Effector memory CD8-positive, alpha-beta T cell (primary cell): Measurements from ENCODE around the gene ERC1.
"Not testable (repeated sequence)": the region's sequence is repeated elsewhere in the genome, so short reads cannot be mapped to it uniquely, and the experiment has no call there.

Source experiments
- ATAC-seq: fragments of 150-1000 bp; cut with Tn5 transposase; replicated peaks from 2 replicates; pipeline ENCODE4 v1.10.0; 2021; ENCODE audit warnings: mild to moderate bottlenecking, moderate library complexity
- DNase-seq, 3 experiments: peaks; one replicate each; pipeline ENCODE4 v3.0.0; 2021
- H3K27ac Mint-ChIP-seq, 2 donors: one replicate each; pipeline ENCODE4 v1.8.0; 2022; ENCODE audit warnings: mild to moderate bottlenecking in 2 of 2, mixed read lengths in 2 of 2, moderate library complexity in 2 of 2
- H3K27me3 Mint-ChIP-seq, 2 donors: one replicate each; pipeline ENCODE4 v1.8.0; 2022; ENCODE audit warnings: mixed read lengths in 2 of 2
- H3K36me3 Mint-ChIP-seq: one replicate; pipeline ENCODE4 v1.8.0; 2022; ENCODE audit warnings: mild to moderate bottlenecking, moderate library complexity, mixed read lengths; ENCODE audit not compliant: insufficient read depth
- H3K4me1 Mint-ChIP-seq, 2 donors: one replicate each; pipeline ENCODE4 v1.8.0; 2022; ENCODE audit warnings: low read depth in 2 of 2, mixed read lengths in 2 of 2
- H3K4me3 Mint-ChIP-seq, 2 donors: one replicate each; pipeline ENCODE4 v1.8.0; 2022; ENCODE audit warnings: mild to moderate bottlenecking in 2 of 2, mixed read lengths in 2 of 2, moderate library complexity in 2 of 2
- H3K9me3 Mint-ChIP-seq, 2 donors: one replicate each; pipeline ENCODE4 v1.8.0; 2022; ENCODE audit warnings: mixed read lengths in 2 of 2

The ERC1 gene

GRCh38 chr12:1205512-1206060, 214.6 kb downstream of the ERC1 start:
- Mint-ChIP-seq H3K9me3 (no peaks in the 10 kb centered on the region), H3K27ac (no peak overlapping the region), H3K27me3 (no peaks in the 10 kb centered on the region)

GRCh38 chr12:1206118-1206734, 215.2 kb downstream of the ERC1 start:
- Mint-ChIP-seq H3K4me1 (no peaks in the 10 kb centered on the region), H3K4me3 (no peak overlapping the region), H3K9me3 (no peaks in the 10 kb centered on the region), H3K36me3 (no peaks in the 10 kb centered on the region), H3K27ac (peak overlapping the region in 1 of 2 donors; percentile 7), H3K27me3 (no peaks in the 10 kb centered on the region)
- ATAC-seq: no peak
- DNase-seq: no peak

More at GRCh38 chr12:1205512-1206060, 214.6 kb downstream of the ERC1 start:
- H3K4me3 Mint-ChIP-seq: peak overlapping the region in 1 of 2 donors; percentile 9
- no peak for DNase-seq
- no peaks in the 10 kb centered on the region for H3K4me1 Mint-ChIP-seq
- H3K36me3 Mint-ChIP-seq: no peaks in the 10 kb centered on the region
- no peak for ATAC-seq

GRCh38 chr12:1207276-1207675, 216.3 kb downstream of the ERC1 start:
- Mint-ChIP-seq H3K27me3 (no peaks in the 10 kb centered on the region), H3K27ac (no peak overlapping the region), H3K9me3 (no peaks in the 10 kb centered on the region), H3K4me3 (no peak overlapping the region), H3K36me3 (no peaks in the 10 kb centered on the region), H3K4me1 (no peaks in the 10 kb centered on the region)
- ATAC-seq (no peak), DNase-seq (no peak)

- H3K27ac Mint-ChIP-seq, H3K4me3 Mint-ChIP-seq, DNase-seq, ATAC-seq, H3K27me3 Mint-ChIP-seq, H3K36me3 Mint-ChIP-seq, H3K9me3 Mint-ChIP-seq, H3K4me1 Mint-ChIP-seq: not testable (repeated sequence)
Observed at GRCh38 chr12:1208719-1209118, 217.7 kb downstream of the ERC1 start.

GRCh38 chr12:1212526-1212925, 221.5 kb downstream of the ERC1 start:
- Mint-ChIP-seq H3K27ac (no peak overlapping the region), H3K27me3 (no peaks in the 10 kb centered on the region), H3K36me3 (no peaks in the 10 kb centered on the region), H3K9me3 (no peaks in the 10 kb centered on the region), H3K4me3 (no peak overlapping the region), H3K4me1 (no peaks in the 10 kb centered on the region)
- ATAC-seq (no peak), DNase-seq (no peak)

- no peak for ATAC-seq
- Mint-ChIP-seq H3K4me1 (no peaks in the 10 kb centered on the region), H3K36me3 (no peaks in the 10 kb centered on the region), H3K4me3 (no peak overlapping the region), H3K27ac (no peak overlapping the region), H3K27me3 (no peaks in the 10 kb centered on the region), H3K9me3 (no peaks in the 10 kb centered on the region)
- no peak for DNase-seq
Observed at GRCh38 chr12:1213205-1213604, 222.2 kb downstream of the ERC1 start.

GRCh38 chr12:1213618-1214205, 222.7 kb downstream of the ERC1 start:
- no peak for ATAC-seq
- Mint-ChIP-seq H3K9me3 (no peaks in the 10 kb centered on the region), H3K27me3 (no peaks in the 10 kb centered on the region), H3K4me3 (no peak overlapping the region), H3K4me1 (no peaks in the 10 kb centered on the region), H3K36me3 (no peaks in the 10 kb centered on the region), H3K27ac (no peak overlapping the region)
- DNase-seq: no peak

GRCh38 chr12:1216560-1216959, 225.5 kb downstream of the ERC1 start:
- ATAC-seq (no peak), DNase-seq (no peak)
- Mint-ChIP-seq H3K4me1 (no peaks in the 10 kb centered on the region), H3K4me3 (no peak overlapping the region), H3K27me3 (no peaks in the 10 kb centered on the region), H3K36me3 (no peaks in the 10 kb centered on the region), H3K27ac (no peak overlapping the region), H3K9me3 (no peaks in the 10 kb centered on the region)

GRCh38 chr12:1217191-1217949, 226.3 kb downstream of the ERC1 start:
- Mint-ChIP-seq H3K36me3 (no peaks in the 10 kb centered on the region), H3K4me3 (no peak overlapping the region), H3K27ac (no peak overlapping the region), H3K4me1 (no peaks in the 10 kb centered on the region), H3K27me3 (no peaks in the 10 kb centered on the region), H3K9me3 (no peaks in the 10 kb centered on the region)
- ATAC-seq (no peak), DNase-seq (no peak)

- ATAC-seq (no peak), DNase-seq (no peak)
- H3K27me3 Mint-ChIP-seq: no peaks in the 10 kb centered on the region
- H3K36me3 Mint-ChIP-seq: no peaks in the 10 kb centered on the region
- no peaks in the 10 kb centered on the region for H3K9me3 Mint-ChIP-seq
- no peak overlapping the region for H3K4me3 Mint-ChIP-seq
- no peak overlapping the region for H3K27ac Mint-ChIP-seq
- H3K4me1 Mint-ChIP-seq: no peaks in the 10 kb centered on the region
Observed at GRCh38 chr12:1218369-1218768, 227.3 kb downstream of the ERC1 start.

GRCh38 chr12:1220127-1221092, 229.4 kb downstream of the ERC1 start:
- H3K36me3 Mint-ChIP-seq: no peaks in the 10 kb centered on the region
- H3K9me3 Mint-ChIP-seq: no peaks in the 10 kb centered on the region
- ATAC-seq (no peak), DNase-seq (no peak)
- no peaks in the 10 kb centered on the region for H3K4me1 Mint-ChIP-seq
- no peak overlapping the region for H3K27ac Mint-ChIP-seq
- no peaks in the 10 kb centered on the region for H3K27me3 Mint-ChIP-seq
- no peak overlapping the region for H3K4me3 Mint-ChIP-seq

- Mint-ChIP-seq H3K4me1 (peaks cover 11 to 15% of the 10 kb centered on the region in 2 donors), H3K27ac (no peak overlapping the region)
- no peak for ATAC-seq
Observed at GRCh38 chr12:1222858-1223639, 232.0 kb downstream of the ERC1 start.

More at GRCh38 chr12:1222858-1223639, 232.0 kb downstream of the ERC1 start:
- no peaks in the 10 kb centered on the region for H3K9me3 Mint-ChIP-seq
- no peak overlapping the region for H3K4me3 Mint-ChIP-seq
- DNase-seq: no peak
- no peaks in the 10 kb centered on the region for H3K36me3 Mint-ChIP-seq
- H3K27me3 Mint-ChIP-seq: no peaks in the 10 kb centered on the region
